Activated CD8-positive, alpha-beta memory T cell treated with anti-CD3 and anti-CD28 coated beads for 24 hours (primary cell): ENCODE data around the gene ATP5PB.

Experiments used
- DNase-seq: peaks from one replicate; pipeline ENCODE4 v3.0.0-alpha.2; 2020

ATP5PB gene

GRCh38 chr1:111446967-111447892 lies 2.0 kb upstream of the ATP5PB start:
- no peak for DNase-seq

- DNase-seq: no peak
These were observed 764 bp upstream of the ATP5PB start for GRCh38 chr1:111448482-111448917.

GRCh38 chr1:111449703-111450017 lies 396 bp downstream of the ATP5PB start:
- no peak for DNase-seq

- DNase-seq: no peak
These were observed 921 bp downstream of the ATP5PB start for GRCh38 chr1:111450185-111450584.

- DNase-seq: no peak
These were observed 3.3 kb downstream of the ATP5PB start for GRCh38 chr1:111452581-111452980.

GRCh38 chr1:111453706-111454105 lies 4.4 kb downstream of the ATP5PB start:
- DNase-seq: no peak

- DNase-seq: no peak
These were observed 5.8 kb downstream of the ATP5PB start for GRCh38 chr1:111454859-111455641.

DNA sequence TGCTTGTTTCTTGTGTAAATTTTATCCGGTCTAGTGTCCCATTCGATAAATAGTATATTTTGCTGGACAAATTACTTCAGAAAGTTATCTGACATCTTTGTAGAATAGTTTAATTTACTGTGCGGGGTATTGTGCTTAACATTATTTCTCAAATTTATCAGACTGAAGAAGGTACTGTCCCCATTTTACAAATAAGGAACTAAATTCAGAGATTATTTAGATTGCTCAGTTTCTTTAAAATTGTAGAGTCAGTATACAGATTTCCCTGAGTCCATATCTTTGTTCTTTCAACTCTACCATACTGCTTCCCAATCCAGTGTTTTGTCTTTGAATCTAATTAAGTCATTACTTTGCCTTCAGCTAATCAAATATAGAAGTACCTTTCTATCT lies 6.4 kb downstream of the ATP5PB start:
- DNase-seq: no peak

DNA sequence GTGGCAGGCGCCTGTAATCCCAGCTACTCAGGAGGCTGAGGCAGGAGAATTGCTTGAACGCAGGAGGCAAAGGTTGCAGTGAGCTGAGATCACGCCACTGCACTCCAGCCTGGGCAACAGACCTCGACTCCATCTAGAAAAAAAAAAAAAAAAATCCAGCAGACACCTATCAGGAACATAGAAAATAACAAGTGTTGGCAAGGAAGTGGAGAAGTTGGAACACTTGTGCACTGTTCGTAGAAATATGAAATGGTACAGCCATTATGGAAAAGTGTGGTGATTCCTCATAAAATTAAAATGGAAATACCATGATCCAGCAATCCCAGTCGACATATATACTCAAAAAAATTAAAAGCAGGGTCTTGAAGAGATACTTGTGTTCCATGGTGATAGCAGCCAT lies 12.5 kb downstream of the ATP5PB start:
- no peak for DNase-seq

DNA sequence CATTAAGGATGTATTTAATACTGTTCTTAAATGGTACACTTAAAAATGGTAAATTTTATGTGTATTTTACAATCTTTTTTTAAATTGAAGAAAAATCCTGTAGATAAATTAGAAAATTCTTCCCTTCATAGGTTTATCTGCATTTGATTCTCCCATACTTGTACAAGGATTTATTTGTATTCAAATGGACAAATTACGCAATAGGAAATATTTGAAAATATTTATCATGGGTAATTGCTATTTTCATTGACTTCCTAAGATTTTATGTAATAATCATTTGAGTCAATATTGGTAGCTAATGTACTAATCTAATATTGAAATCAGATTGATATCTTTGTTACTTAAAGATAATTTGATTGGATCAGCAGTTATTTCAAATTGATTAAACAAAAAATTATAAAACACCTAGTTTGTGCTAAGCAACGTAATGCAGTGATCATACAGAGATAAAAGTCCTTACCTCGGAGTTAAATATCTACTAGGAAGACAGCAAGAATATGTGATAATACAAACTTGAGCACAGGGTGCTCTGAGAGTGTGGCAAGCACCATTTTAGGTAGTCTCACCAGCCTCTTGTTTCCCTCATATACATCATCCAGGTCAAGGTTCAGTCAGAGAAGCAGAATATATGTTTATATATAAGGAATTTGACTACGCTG lies 13.2 kb downstream of the ATP5PB start:
- no peak for DNase-seq

- no peak for DNase-seq
These were observed 13.9 kb downstream of the ATP5PB start for GRCh38 chr1:111463029-111463683.

- no peak for DNase-seq
These were observed 16.5 kb downstream of the ATP5PB start for GRCh38 chr1:111465754-111466153.

- no peak for DNase-seq
These were observed 17.2 kb downstream of the ATP5PB start for GRCh38 chr1:111466480-111466879.

DNA sequence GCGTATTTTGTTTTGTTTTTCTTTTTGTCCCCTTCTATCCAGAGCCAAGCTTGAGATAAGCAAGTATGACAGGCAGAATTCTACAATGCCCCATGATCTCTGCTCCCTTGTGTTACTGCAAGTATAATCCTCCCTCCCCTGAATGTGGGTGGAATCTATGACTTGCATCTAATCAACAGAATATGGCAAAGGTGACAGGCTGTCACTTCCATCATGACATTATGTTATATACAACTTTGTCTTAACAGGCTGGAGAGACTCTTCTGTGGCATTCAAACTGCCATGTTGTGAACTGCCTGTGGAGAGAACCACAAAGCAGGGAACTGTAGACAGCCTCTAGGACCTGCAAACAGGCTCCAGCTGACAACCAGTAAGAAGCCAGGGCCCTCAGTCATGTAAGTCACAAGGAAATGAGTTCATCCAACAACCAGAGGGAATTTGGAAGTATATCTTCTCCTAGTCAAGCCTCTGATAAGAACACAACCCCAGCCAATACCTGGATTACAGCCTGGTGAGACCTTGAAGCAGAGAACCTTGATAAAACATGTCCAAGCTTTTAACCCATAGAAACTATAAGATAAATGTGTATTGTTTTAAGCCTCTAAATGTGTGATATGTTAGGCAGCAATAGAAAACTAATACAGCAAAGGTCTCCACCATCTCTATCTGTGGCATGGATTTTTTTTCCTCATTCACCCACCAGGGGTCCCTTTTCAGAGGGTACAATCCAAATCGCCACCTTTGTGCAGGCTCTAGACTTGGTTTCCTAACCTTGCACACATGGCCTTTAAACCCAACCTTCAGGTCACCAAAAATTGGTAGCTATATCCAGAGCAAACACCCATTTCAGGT lies 18.8 kb downstream of the ATP5PB start:
- no peak for DNase-seq

DNA sequence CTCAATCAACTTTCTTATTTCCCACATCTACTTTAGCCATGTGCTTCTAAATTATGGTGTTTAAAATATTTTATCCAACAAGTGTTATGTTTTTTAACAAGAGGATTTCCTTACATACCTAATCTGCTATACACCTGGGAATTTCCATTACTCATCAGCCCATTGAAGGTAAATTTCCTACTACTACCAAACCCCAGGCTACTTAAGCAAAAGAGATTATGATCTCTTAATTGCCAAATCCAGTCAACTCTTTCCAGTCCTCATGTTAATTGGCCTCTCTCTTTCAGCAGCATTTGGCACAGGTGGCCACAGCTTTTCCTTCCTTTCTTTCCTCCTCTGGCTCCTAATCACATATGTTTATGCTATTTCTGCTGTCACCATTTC lies 19.4 kb downstream of the ATP5PB start:
- DNase-seq: no peak

GRCh38 chr1:111469539-111469938 lies 20.3 kb downstream of the ATP5PB start:
- DNase-seq: no peak

GRCh38 chr1:111470596-111470995 lies 21.3 kb downstream of the ATP5PB start:
- DNase-seq: no peak

GRCh38 chr1:111471012-111471411 lies 21.7 kb downstream of the ATP5PB start:
- no peak for DNase-seq

- no peak for DNase-seq
These were observed 22.3 kb downstream of the ATP5PB start for GRCh38 chr1:111471538-111471937.

DNA sequence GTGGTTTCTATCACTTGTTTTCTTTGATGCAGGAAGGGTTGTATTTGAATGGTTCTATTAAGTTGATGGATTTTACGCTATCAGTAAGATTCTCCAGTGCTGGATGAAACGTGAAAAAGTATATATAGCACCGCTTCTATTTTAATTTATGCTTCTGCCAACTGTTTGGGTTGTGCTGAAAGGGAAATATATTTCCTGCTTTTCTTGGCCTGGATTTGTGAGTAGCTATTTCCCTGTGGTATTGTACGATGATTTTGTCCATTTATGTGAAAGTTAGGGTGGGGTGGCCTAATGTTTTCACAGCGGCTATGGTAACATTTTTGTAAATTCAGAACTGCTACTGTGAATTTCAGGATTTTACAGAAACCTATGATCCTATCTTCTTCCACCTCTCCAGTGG lies 24.8 kb downstream of the ATP5PB start:
- DNase-seq: no peak

DNA sequence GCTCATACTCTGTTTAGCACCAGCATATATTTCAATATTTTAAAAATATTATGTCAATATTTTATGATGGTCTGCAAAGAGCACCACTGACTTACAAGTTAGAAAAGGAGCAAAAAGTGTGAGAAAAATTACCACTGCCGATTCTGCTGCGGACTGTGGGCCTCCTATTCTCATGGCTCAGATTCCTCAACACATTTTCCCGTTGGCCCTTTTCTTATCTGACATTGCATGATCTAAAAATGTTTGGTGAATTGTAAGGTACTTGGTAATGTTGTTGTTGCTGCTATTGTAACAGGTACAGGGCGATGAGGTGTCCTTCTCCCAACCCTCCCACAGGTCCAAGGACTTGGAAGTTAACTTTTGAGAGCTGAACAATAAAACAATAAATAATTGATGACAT lies 25.3 kb downstream of the ATP5PB start:
- no peak for DNase-seq

DNA sequence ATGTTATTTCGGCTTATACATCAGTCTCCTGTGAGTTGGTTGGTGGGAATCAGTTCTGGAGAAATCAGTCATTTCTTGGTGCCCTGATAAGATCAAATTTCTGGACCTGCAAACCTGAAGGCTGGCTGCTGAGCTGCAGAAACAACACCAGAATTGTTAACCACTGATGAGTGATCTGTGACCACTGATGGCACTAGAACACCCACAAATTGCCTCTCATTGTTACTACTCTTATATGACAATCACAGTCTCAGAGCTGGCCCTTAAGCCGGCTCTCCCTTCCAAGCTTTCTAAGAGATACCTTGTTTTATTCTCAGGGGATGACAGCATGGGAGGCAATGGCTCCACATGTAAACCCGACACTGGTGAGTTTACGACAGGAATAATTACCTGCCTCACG lies 26.4 kb downstream of the ATP5PB start:
- peak; percentile 67 for DNase-seq
